HepG2 (cell line): ENCODE results near the gene ZBP1. TPM values are rescaled to one million over a fixed set of nuclear protein-coding genes. Genes with fewer than 3 reads are reported as not detected.
A peak's percentile ranks its signal among the peaks of the same experiment; 100 is the strongest.

Experiments used
- AHR ChIP-seq: IDR thresholded peaks from 2 replicates; pipeline ENCODE4 v1.6.1; 2018; ENCODE audit warnings: missing genetic modification reagents, missing compliant biosample characterization
- BRD4 ChIP-seq: sonication (generic); formaldehyde crosslinking; IDR thresholded peaks from 2 replicates; pipeline ENCODE4 v1.4.0; 2020; ENCODE audit warnings: missing genetic modification reagents
- KAT7 ChIP-seq: IDR thresholded peaks from 2 replicates; pipeline ENCODE4 v1.6.1; 2018; ENCODE audit warnings: borderline replicate concordance, missing compliant biosample characterization
- NR1H2 ChIP-seq: sonication (generic); formaldehyde crosslinking; IDR thresholded peaks from 2 replicates; pipeline ENCODE4 v1.8.1; 2022; ENCODE audit warnings: low read depth, missing genetic modification reagents, borderline replicate concordance
- SMAD3 ChIP-seq: sonication (generic); formaldehyde crosslinking; IDR thresholded peaks from 2 replicates; pipeline ENCODE4 v1.4.0; 2020; ENCODE audit warnings: missing genetic modification reagents
- SPEN ChIP-seq: sonication (generic); formaldehyde crosslinking; IDR thresholded peaks from 2 replicates; pipeline ENCODE4 v1.5.1; 2020; ENCODE audit warnings: low read depth, mild to moderate bottlenecking, missing genetic modification reagents
- SRSF9 ChIP-seq: fragments of 200-400 bp; formaldehyde crosslinking; IDR thresholded peaks from 2 replicates; pipeline ENCODE4 v1.6.1; 2018; ENCODE audit warnings: borderline replicate concordance, mild to moderate bottlenecking, low read depth, low read length; ENCODE audit not compliant: insufficient read depth, poor library complexity, severe bottlenecking
- ZNF138 ChIP-seq: sonication (generic); formaldehyde crosslinking; IDR thresholded peaks from 2 replicates; pipeline ENCODE4 v1.5.0; 2020; ENCODE audit warnings: mild to moderate bottlenecking, low read depth, missing genetic modification reagents
- ZNF143 ChIP-seq: sonication (generic); formaldehyde crosslinking; IDR thresholded peaks from 2 replicates; pipeline ENCODE4 v1.4.0; 2020; ENCODE audit warnings: missing genetic modification reagents
- ZNF460 ChIP-seq: sonication (generic); formaldehyde crosslinking; IDR thresholded peaks from 2 replicates; pipeline ENCODE4 v1.5.1; 2020; ENCODE audit warnings: missing genetic modification reagents, mild to moderate bottlenecking, borderline replicate concordance
- ZNF781 ChIP-seq: sonication (generic); formaldehyde crosslinking; IDR thresholded peaks from 2 replicates; pipeline ENCODE4 v1.5.1; 2020; ENCODE audit warnings: borderline replicate concordance, mild to moderate bottlenecking, missing genetic modification reagents; ENCODE audit errors: not compliant biosample characterization
- ZNF788 ChIP-seq: sonication (generic); formaldehyde crosslinking; IDR thresholded peaks from 2 replicates; pipeline ENCODE4 v1.5.0; 2020; ENCODE audit warnings: mild to moderate bottlenecking, missing genetic modification reagents, borderline replicate concordance
- polyA plus RNA-seq, 8 experiments: library from polyadenylated mRNA; depleted of rRNA in 3 of 8; stranded (reverse) in 7 of 8; unstranded in 1 of 8; fragments of >200 nt; fragmentation: Illumina TruSeq in 4 of 8; extraction: Trizol in 4 of 8; gene quantifications; 2 replicates each; pipeline versions ENCODE4 v1.2.1 to v1.2.3, GENCODE V29; 2011 to 2016; ENCODE audit warnings: low read depth in 4 of 8, missing spikeins in 1 of 8, mixed read lengths in 1 of 8; ENCODE audit not compliant: insufficient read depth in 1 of 8
- total RNA-seq, 5 experiments: library from RNA; depleted of rRNA; stranded (reverse); fragments of >200 nt; fragmentation: Illumina TruSeq; extraction: Trizol; gene quantifications; 2 replicates each; pipeline ENCODE4 v1.2.3, GENCODE V29; 2016; ENCODE audit warnings: low read depth in 1 of 5
- TF ChIP-seq, protein P1 (sequence below): sonication (generic); formaldehyde crosslinking; IDR thresholded peaks from 2 replicates; pipeline ENCODE4 v1.5.0; 2020; ENCODE audit warnings: mild to moderate bottlenecking, missing genetic modification reagents
- TF ChIP-seq, protein P2 (sequence below): sonication (generic); formaldehyde crosslinking; IDR thresholded peaks from 2 replicates; pipeline ENCODE4 v1.4.0; 2020; ENCODE audit warnings: missing genetic modification reagents
- TF ChIP-seq, protein P3 (sequence below): sonication (generic); formaldehyde crosslinking; IDR thresholded peaks from 2 replicates; pipeline ENCODE4 v1.5.1; 2020; ENCODE audit warnings: mild to moderate bottlenecking, missing genetic modification reagents
- TF ChIP-seq, protein P4 (sequence below): sonication (generic); formaldehyde crosslinking; IDR thresholded peaks from 2 replicates; pipeline ENCODE4 v1.4.0; 2020; ENCODE audit warnings: mild to moderate bottlenecking, missing genetic modification reagents
- TF ChIP-seq, protein P5 (sequence below): IDR thresholded peaks from 2 replicates; pipeline ENCODE4 v1.6.1; 2016

ZBP1 gene
- total and polyA plus RNA-seq, 2 of the 13 experiments (the other 11 are each of a cell fraction or from before 2014, with no cell fraction given), result not detected

DNA sequence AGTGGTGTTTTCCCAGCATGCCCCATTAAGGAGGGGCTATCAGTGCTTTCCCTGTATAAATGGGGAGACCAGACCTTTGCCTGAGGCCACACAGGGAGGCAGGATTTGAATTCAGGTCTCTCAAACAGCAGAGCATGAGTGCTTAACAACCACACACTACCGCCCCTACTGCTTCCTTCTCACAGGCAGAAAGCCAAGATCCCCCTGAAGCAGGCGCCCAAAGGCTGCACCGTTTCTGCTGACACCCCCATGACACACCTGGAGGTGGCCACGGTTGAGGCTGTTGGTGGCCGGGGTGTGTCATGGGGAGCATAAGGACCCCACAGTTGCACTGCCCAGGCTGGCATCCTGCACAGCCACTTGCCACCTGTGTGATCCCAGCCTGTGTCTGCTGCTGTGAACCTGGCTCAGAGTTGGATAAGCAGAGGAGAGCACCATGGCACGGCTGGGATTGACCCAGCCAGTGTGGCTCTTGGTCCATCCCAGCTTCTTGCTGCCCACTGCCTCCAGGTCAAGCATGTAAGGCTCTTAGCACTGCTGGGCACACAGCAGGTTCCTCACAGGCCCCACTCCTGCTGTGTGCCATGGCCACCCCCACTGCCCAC is 31.0 kb downstream of the ZBP1 start (continued):
- TF ChIP-seq SPEN (CRISPR knock-in tag) (no peak), SRSF9 (no peak), NR1H2 (CRISPR knock-in tag) (no peak), KAT7 (no peak), ZNF143 (CRISPR knock-in tag) (peak; percentile 9; the same call in 1 of the 2 replicates), AHR (CRISPR knock-in tag) (no peak), ZNF138 (CRISPR knock-in tag) (peak; percentile 43; the same call in 1 of the 2 replicates), SMAD3 (CRISPR knock-in tag) (no peak), ZNF460 (CRISPR knock-in tag) (no peak), BRD4 (CRISPR knock-in tag) (peak; percentile 59; the same call in 1 of the 2 replicates), ZNF781 (no peak), ZNF788 (0 out of 2 replicates have a peak, but pooled peaks have one; percentile 5)
- TF ChIP-seq, protein P1, sequence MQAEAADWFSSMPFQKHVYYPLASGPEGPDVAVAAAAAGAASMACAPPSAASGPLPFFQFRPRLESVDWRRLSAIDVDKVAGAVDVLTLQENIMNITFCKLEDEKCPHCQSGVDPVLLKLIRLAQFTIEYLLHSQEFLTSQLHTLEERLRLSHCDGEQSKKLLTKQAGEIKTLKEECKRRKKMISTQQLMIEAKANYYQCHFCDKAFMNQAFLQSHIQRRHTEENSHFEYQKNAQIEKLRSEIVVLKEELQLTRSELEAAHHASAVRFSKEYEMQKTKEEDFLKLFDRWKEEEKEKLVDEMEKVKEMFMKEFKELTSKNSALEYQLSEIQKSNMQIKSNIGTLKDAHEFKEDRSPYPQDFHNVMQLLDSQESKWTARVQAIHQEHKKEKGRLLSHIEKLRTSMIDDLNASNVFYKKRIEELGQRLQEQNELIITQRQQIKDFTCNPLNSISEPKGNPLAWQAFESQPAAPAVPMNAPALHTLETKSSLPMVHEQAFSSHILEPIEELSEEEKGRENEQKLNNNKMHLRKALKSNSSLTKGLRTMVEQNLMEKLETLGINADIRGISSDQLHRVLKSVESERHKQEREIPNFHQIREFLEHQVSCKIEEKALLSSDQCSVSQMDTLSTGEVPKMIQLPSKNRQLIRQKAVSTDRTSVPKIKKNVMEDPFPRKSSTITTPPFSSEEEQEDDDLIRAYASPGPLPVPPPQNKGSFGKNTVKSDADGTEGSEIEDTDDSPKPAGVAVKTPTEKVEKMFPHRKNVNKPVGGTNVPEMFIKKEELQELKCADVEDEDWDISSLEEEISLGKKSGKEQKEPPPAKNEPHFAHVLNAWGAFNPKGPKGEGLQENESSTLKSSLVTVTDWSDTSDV (CRISPR knock-in tag), result no peak
- TF ChIP-seq, protein P2, sequence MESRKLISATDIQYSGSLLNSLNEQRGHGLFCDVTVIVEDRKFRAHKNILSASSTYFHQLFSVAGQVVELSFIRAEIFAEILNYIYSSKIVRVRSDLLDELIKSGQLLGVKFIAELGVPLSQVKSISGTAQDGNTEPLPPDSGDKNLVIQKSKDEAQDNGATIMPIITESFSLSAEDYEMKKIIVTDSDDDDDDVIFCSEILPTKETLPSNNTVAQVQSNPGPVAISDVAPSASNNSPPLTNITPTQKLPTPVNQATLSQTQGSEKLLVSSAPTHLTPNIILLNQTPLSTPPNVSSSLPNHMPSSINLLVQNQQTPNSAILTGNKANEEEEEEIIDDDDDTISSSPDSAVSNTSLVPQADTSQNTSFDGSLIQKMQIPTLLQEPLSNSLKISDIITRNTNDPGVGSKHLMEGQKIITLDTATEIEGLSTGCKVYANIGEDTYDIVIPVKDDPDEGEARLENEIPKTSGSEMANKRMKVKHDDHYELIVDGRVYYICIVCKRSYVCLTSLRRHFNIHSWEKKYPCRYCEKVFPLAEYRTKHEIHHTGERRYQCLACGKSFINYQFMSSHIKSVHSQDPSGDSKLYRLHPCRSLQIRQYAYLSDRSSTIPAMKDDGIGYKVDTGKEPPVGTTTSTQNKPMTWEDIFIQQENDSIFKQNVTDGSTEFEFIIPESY (CRISPR knock-in tag), result no peak
- TF ChIP-seq, protein P3, sequence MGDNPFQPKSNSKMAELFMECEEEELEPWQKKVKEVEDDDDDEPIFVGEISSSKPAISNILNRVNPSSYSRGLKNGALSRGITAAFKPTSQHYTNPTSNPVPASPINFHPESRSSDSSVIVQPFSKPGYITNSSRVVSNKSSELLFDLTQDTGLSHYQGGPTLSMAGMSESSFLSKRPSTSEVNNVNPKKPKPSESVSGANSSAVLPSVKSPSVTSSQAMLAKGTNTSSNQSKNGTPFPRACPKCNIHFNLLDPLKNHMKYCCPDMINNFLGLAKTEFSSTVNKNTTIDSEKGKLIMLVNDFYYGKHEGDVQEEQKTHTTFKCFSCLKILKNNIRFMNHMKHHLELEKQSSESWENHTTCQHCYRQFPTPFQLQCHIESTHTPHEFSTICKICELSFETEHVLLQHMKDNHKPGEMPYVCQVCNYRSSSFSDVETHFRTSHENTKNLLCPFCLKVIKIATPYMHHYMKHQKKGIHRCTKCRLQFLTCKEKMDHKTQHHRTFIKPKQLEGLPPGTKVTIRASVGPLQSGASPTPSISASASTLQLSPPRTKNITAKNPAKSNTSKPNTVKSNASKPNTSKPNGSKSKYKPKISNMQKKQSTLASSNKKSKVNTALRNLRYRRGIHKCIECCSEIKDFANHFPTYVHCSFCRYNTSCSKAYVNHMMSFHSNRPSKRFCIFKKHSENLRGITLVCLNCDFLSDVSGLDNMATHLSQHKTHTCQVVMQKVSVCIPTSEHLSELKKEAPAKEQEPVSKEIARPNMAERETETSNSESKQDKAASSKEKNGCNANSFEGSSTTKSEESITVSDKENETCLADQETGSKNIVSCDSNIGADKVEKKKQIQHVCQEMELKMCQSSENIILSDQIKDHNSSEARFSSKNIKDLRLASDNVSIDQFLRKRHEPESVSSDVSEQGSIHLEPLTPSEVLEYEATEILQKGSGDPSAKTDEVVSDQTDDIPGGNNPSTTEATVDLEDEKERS (CRISPR knock-in tag), result 0 out of 2 replicates have a peak, but pooled peaks have one; percentile 46
- TF ChIP-seq, protein P4, sequence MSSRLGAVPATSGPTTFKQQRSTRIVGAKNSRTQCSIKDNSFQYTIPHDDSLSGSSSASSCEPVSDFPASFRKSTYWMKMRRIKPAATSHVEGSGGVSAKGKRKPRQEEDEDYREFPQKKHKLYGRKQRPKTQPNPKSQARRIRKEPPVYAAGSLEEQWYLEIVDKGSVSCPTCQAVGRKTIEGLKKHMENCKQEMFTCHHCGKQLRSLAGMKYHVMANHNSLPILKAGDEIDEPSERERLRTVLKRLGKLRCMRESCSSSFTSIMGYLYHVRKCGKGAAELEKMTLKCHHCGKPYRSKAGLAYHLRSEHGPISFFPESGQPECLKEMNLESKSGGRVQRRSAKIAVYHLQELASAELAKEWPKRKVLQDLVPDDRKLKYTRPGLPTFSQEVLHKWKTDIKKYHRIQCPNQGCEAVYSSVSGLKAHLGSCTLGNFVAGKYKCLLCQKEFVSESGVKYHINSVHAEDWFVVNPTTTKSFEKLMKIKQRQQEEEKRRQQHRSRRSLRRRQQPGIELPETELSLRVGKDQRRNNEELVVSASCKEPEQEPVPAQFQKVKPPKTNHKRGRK (CRISPR knock-in tag), result no peak
- TF ChIP-seq, protein P5, sequence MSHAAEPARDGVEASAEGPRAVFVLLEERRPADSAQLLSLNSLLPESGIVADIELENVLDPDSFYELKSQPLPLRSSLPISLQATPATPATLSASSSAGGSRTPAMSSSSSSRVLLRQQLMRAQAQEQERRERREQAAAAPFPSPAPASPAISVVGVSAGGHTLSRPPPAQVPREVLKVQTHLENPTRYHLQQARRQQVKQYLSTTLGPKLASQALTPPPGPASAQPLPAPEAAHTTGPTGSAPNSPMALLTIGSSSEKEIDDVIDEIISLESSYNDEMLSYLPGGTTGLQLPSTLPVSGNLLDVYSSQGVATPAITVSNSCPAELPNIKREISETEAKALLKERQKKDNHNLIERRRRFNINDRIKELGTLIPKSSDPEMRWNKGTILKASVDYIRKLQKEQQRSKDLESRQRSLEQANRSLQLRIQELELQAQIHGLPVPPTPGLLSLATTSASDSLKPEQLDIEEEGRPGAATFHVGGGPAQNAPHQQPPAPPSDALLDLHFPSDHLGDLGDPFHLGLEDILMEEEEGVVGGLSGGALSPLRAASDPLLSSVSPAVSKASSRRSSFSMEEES (CRISPR knock-in tag), result no peak
